Neuronal stem cell (in vitro differentiated cells): ENCODE results near the gene DNM3.

Experiments
- DNase-seq: peaks from one replicate; pipeline ENCODE4 v3.0.0-alpha.2; 2013; ENCODE audit warnings: low spot score
- H2AFZ ChIP-seq: one replicate; pipeline ENCODE4 v1.6.1; 2013; ENCODE audit warnings: mild to moderate bottlenecking, low read length, inconsistent platforms
- H2AK5ac ChIP-seq: 2 replicates; pipeline ENCODE4 v1.6.1; 2013; ENCODE audit warnings: low read depth, mild to moderate bottlenecking, inconsistent platforms, low read length, moderate library complexity, mixed read lengths
- H2BK120ac ChIP-seq: 2 replicates; pipeline ENCODE4 v1.6.1; 2013; ENCODE audit warnings: low read depth, mild to moderate bottlenecking, inconsistent platforms, low read length, moderate library complexity, mixed read lengths
- H2BK12ac ChIP-seq: one replicate; pipeline ENCODE4 v1.6.1; 2013; ENCODE audit warnings: low read length, inconsistent platforms
- H2BK15ac ChIP-seq: 2 replicates; pipeline ENCODE4 v1.6.1; 2013; ENCODE audit warnings: mild to moderate bottlenecking, low read length, inconsistent platforms, mixed read lengths
- H2BK5ac ChIP-seq: one replicate; pipeline ENCODE4 v1.6.1; 2013; ENCODE audit warnings: inconsistent platforms, mild to moderate bottlenecking, low read length, moderate library complexity
- H3K14ac ChIP-seq: one replicate; pipeline ENCODE4 v1.6.1; 2013; ENCODE audit warnings: low read length, inconsistent platforms
- H3K18ac ChIP-seq: 2 replicates; pipeline ENCODE4 v1.6.1; 2013; ENCODE audit warnings: low read length, inconsistent platforms
- H3K23ac ChIP-seq: 2 replicates; pipeline ENCODE4 v1.6.1; 2013; ENCODE audit warnings: low read depth, mild to moderate bottlenecking, mixed read lengths, low read length, inconsistent platforms; ENCODE audit not compliant: poor library complexity
- H3K27ac ChIP-seq: replicated peaks from 3 replicates; pipeline ENCODE4 v1.5.1; 2013; ENCODE audit warnings: low read length, inconsistent platforms
- H3K27me3 ChIP-seq, 3 experiments: 2 replicates each; pipeline ENCODE4 v1.6.1; 2013; ENCODE audit warnings: low read length in 3 of 3, mild to moderate bottlenecking in 2 of 3, inconsistent platforms in 1 of 3, low read depth in 1 of 3, mixed read lengths in 1 of 3, moderate library complexity in 1 of 3; ENCODE audit not compliant: control insufficient read depth in 3 of 3, insufficient read depth in 3 of 3
- H3K36me3 ChIP-seq, 2 donors: replicated peaks in 1 of 2; 2 replicates each; pipeline ENCODE4 v1.6.1; 2013; ENCODE audit warnings: low read length in 2 of 2; ENCODE audit not compliant: control insufficient read depth in 2 of 2, insufficient read depth in 2 of 2
- H3K4ac ChIP-seq: 2 replicates; pipeline ENCODE4 v1.6.1; 2013; ENCODE audit warnings: inconsistent platforms, mild to moderate bottlenecking, low read length, moderate library complexity
- H3K4me1 ChIP-seq, 2 donors: 1 replicate in 1 of 2; 2 replicates in 1 of 2; pipeline ENCODE4 v1.6.1; 2013; ENCODE audit warnings: low read length in 2 of 2, low read depth in 1 of 2; ENCODE audit not compliant: control insufficient read depth in 2 of 2, insufficient read depth in 1 of 2
- H3K4me2 ChIP-seq: one replicate; pipeline ENCODE4 v1.6.1; 2013; ENCODE audit warnings: mild to moderate bottlenecking, low read length, inconsistent platforms; ENCODE audit not compliant: insufficient read depth, poor library complexity, severe bottlenecking
- H3K4me3 ChIP-seq, 2 donors: 2 replicates each; pipeline ENCODE4 v1.5.1; 2013; ENCODE audit warnings: low read length in 2 of 2, mild to moderate bottlenecking in 2 of 2, inconsistent platforms in 1 of 2, moderate library complexity in 1 of 2
- H3K79me1 ChIP-seq: one replicate; pipeline ENCODE4 v1.6.1; 2013; ENCODE audit warnings: low read depth, mild to moderate bottlenecking, inconsistent platforms, low read length, moderate library complexity
- H3K9ac ChIP-seq: one replicate; pipeline ENCODE4 v1.6.1; 2013; ENCODE audit warnings: mild to moderate bottlenecking, low read depth, low read length, inconsistent platforms; ENCODE audit not compliant: poor library complexity
- H3K9me3 ChIP-seq, 2 donors: replicated peaks in 1 of 2; 2 replicates each; pipeline versions ENCODE3 to v1.6.1; 2013; ENCODE audit warnings: low read length in 2 of 2, mild to moderate bottlenecking in 2 of 2, inconsistent platforms in 1 of 2, low read depth in 1 of 2, mixed read lengths in 1 of 2, moderate library complexity in 1 of 2; ENCODE audit not compliant: control insufficient read depth in 2 of 2, insufficient read depth in 1 of 2
- H4K8ac ChIP-seq: one replicate; pipeline ENCODE4 v1.6.1; 2013; ENCODE audit warnings: low read depth, mild to moderate bottlenecking, inconsistent platforms, low read length, moderate library complexity
- H4K91ac ChIP-seq: one replicate; pipeline ENCODE4 v1.6.1; 2013; ENCODE audit warnings: low read length, low read depth, mild to moderate bottlenecking, inconsistent platforms; ENCODE audit not compliant: poor library complexity
- WGBS, 2 donors: extraction: QIAGEN DNeasy Blood & Tissue Kit; methylation state at CpG; one replicate each; pipeline ENCODE4 v1.1.7; 2013; ENCODE audit warnings: missing lambda C conversion rate in 2 of 2, mixed read lengths in 1 of 2; ENCODE audit not compliant: insufficient read length in 2 of 2, insufficient replicate concordance in 1 of 2; ENCODE audit errors: extremely low coverage in 2 of 2; 5-methylcytosine and 5-hydroxymethylcytosine counted together

The DNM3 gene

DNA sequence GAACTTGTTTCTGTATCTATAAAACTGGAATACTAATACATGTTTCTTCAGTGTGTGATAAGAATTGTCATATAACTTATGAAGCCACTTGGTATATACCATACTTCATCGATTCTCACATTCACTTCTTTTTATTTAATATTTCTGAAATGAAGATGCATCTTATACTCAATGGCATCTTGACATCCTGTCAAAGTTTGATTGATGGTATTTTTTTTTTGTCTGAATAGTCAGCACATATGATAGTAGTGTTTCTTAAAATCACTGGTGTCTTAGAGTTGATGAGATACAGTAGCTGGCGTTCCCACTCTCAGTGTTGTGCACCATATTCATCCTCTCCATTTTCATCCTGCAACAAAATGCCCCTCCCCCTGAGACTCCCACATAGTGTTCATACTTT, 544.7 kb downstream of the DNM3 start:
- H3K27ac ChIP-seq: no peak overlapping the region
- no peak overlapping the region for H3K18ac ChIP-seq
- no peak overlapping the region for H3K4me3 ChIP-seq
- DNase-seq: no peak
- H3K4me2 ChIP-seq: no peak overlapping the region
- H2BK12ac ChIP-seq: no peak overlapping the region
- H3K4ac ChIP-seq: no peak overlapping the region
- H3K4me1 ChIP-seq: peaks cover 2 to 27% of the 10 kb centered on the region in 2 donors
- H2AFZ ChIP-seq: no peak overlapping the region
- H2AK5ac ChIP-seq: no peak overlapping the region
- no peaks in the 10 kb centered on the region for H3K79me1 ChIP-seq
- no peaks in the 10 kb centered on the region for H3K27me3 ChIP-seq
- no peak overlapping the region for H3K14ac ChIP-seq
- H2BK15ac ChIP-seq: no peak overlapping the region
- no CpG with 5 or more reads among the region's 2 CpGs for WGBS, 2 donors
- H4K91ac ChIP-seq: no peak overlapping the region
- no peak overlapping the region for H4K8ac ChIP-seq
- H3K23ac ChIP-seq: no peak overlapping the region
- no peak overlapping the region for H2BK120ac ChIP-seq
- no peaks in the 10 kb centered on the region for H3K36me3 ChIP-seq
- H2BK5ac ChIP-seq: no peak overlapping the region
- H3K9me3 ChIP-seq: no peaks in the 10 kb centered on the region
- no peak overlapping the region for H3K9ac ChIP-seq

DNA sequence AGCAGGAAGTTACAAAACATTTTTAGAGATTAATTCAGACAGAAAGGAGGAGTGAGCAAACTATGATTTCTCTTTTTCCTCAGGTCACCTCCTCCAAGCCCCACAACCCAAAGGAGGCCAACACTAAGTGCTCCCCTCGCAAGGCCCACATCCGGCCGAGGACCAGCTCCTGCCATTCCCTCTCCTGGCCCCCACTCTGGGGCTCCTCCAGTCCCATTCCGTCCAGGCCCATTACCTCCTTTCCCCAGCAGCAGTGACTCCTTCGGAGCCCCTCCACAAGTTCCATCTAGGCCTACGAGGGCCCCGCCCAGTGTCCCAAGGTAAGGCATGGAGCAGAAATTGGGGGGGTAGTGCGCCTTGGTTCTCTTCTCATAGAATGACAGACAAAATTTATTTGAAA, 547.2 kb downstream of the DNM3 start:
- Histone ChIP-seq H3K9ac (no peak overlapping the region), H3K4ac (no peak overlapping the region), H2AFZ (no peak overlapping the region), H2BK12ac (no peak overlapping the region), H3K9me3 (no peaks in the 10 kb centered on the region), H3K14ac (no peak overlapping the region), H2AK5ac (no peak overlapping the region), H3K36me3 (no peaks in the 10 kb centered on the region), H3K4me2 (no peak overlapping the region), H4K8ac (no peak overlapping the region), H2BK15ac (no peak overlapping the region), H3K4me3 (peak overlapping the region in 1 of 2 donors; percentile 25), H3K79me1 (no peaks in the 10 kb centered on the region), H3K18ac (peak overlapping the region; percentile 9), H3K27me3 (no peaks in the 10 kb centered on the region), H4K91ac (no peak overlapping the region), H3K4me1 (peaks cover 2 to 24% of the 10 kb centered on the region in 2 donors), H2BK5ac (no peak overlapping the region), H3K27ac (no peak overlapping the region), H2BK120ac (no peak overlapping the region), H3K23ac (no peak overlapping the region)
- no CpG with 5 or more reads among the region's 8 CpGs for WGBS, 2 donors
- no peak for DNase-seq

DNA sequence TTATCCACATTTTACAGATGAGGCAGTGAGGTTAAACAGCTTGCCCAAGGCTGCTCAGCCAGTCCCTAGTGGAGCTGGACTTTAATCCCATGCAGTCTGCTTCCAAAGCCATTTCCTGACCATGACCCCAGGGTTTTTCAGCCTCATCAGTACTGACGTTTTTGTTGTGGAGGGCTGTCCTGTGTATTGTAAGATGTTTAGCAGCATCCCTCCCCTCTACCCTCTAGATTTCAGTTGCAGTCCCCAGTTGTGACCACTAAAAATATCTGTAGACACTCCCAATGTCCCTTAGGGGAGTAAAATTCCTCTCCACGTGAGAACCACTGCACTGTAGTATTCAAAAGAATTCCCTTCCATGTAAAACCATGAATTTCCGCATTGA, 549.0 kb downstream of the DNM3 start:
- Histone ChIP-seq H4K91ac (no peak overlapping the region), H3K9me3 (no peaks in the 10 kb centered on the region), H3K23ac (no peak overlapping the region), H2BK12ac (no peak overlapping the region), H3K4me3 (no peak overlapping the region), H3K27me3 (no peaks in the 10 kb centered on the region), H3K4me1 (peaks cover 3 to 23% of the 10 kb centered on the region in 2 donors), H3K4ac (no peak overlapping the region), H3K36me3 (no peaks in the 10 kb centered on the region), H3K18ac (no peak overlapping the region), H2AFZ (no peak overlapping the region), H3K27ac (no peak overlapping the region), H3K4me2 (no peak overlapping the region), H3K9ac (no peak overlapping the region), H2AK5ac (no peak overlapping the region), H3K79me1 (no peaks in the 10 kb centered on the region), H2BK120ac (no peak overlapping the region), H4K8ac (no peak overlapping the region), H3K14ac (no peak overlapping the region), H2BK15ac (no peak overlapping the region), H2BK5ac (no peak overlapping the region)
- WGBS, 2 donors: no CpG with 5 or more reads among the region's 3 CpGs
- no peak for DNase-seq

DNA sequence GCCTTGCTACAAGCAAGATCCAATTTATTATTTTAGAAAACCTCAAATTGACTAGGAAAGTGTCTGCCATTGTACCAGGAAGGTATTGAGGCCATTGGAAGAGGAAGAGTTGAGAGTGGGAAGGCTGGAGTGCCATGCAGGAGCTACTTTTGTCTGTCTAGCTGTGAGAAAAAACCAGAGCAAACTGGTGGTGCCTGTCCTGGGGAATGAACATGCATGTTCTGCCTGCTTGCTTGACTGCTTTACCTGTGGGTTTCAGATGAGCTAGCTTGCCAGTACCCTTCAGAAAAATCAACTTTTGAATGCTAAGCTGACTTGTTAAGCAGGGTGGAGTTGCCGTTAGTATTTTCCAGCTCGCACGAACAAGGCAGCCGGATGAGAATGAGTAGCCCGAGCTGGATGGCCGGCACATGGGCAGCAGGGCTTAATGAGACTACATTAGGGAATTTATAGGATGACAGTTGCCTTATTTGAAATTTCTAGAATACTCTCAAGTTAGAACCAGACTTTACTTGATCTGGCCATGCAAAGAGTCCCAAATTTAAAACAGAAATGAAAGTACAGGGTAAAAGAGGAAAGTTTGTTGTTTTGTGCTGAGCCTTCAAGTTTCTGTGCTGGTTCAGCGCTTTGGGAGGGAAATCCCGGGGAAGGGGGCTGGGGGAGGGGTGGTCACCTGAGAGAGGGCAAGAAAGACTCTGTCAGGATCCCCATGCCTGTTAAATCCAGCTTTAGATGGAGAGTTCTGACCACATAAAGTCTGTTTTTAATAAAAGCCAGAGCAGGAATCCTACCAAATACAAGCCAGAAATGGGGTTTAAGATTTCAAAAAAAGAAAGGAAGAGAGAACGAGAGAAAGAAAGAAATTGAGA, 549.6 kb downstream of the DNM3 start:
- no peak overlapping the region for H3K9ac ChIP-seq
- no peaks in the 10 kb centered on the region for H3K36me3 ChIP-seq
- no peak overlapping the region for H2AK5ac ChIP-seq
- DNase-seq: no peak
- no CpG with 5 or more reads among the region's 9 CpGs for WGBS, 2 donors
- no peak overlapping the region for H2AFZ ChIP-seq
- no peak overlapping the region for H3K18ac ChIP-seq
- no peak overlapping the region for H2BK12ac ChIP-seq
- no peak overlapping the region for H3K4me3 ChIP-seq
- no peak overlapping the region for H4K8ac ChIP-seq
- H3K9me3 ChIP-seq: no peaks in the 10 kb centered on the region
- H2BK5ac ChIP-seq: no peak overlapping the region
- no peak overlapping the region for H3K4ac ChIP-seq
- no peak overlapping the region for H3K4me2 ChIP-seq
- H4K91ac ChIP-seq: no peak overlapping the region
- no peak overlapping the region for H2BK120ac ChIP-seq
- H3K14ac ChIP-seq: no peak overlapping the region
- H3K79me1 ChIP-seq: no peaks in the 10 kb centered on the region
- H3K4me1 ChIP-seq: peaks cover 3 to 23% of the 10 kb centered on the region in 2 donors
- H3K27me3 ChIP-seq: no peaks in the 10 kb centered on the region
- H2BK15ac ChIP-seq: no peak overlapping the region
- no peak overlapping the region for H3K27ac ChIP-seq
- H3K23ac ChIP-seq: no peak overlapping the region
